ENCODE data around the gene NIT2. TPM values are rescaled to one million over a fixed set of nuclear protein-coding genes. Genes with fewer than 3 reads are reported as not detected.
"Not testable (repeated sequence)": the region's sequence is repeated elsewhere in the genome, so short reads cannot be mapped to it uniquely, and the experiment has no call there.

Gene NIT2
- polyA plus RNA-seq, 1 donor from 2014 or later = 17.2 TPM

DNA sequence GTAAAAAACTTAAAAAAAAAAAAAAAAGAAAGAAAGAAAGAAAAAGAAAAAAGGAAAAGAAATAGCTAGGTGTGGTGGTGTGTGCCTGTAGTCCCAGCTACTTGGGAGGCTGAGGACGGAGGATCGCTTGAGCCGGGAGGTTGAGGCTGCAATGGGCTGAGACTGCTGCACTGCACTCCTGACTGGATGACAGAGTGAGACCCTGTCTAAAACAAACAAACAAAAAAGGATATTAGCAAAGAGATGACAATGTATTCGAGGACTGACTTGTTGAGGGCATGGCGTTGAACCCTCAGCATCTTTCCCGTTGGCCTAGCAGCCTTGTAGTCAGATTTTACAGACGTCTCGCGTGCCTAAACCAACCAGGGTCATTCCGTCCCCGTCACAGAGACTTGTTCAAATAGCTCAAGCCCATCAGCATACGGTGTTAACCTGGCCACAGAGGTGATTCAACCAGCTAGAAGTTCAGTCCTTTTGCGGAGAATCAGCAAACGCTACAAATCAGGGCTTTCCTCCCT lies 528 bp upstream of the NIT2 start:
- Histone ChIP-seq H3K9me3 (ENCODE audit: low read length) (no peaks in the 10 kb centered on the region), H3K36me3 (ENCODE audit: insufficient read depth, low read length) (no peaks in the 10 kb centered on the region), H3K27ac (ENCODE audit: low read length) (no peak overlapping the region), H3F3A (ENCODE audit: insufficient read depth, low read length, poor library complexity, severe bottlenecking) (no peaks in the 10 kb centered on the region), H3K4me2 (ENCODE audit: low read length) (peak overlapping the region; percentile 62), H3K27me3 (ENCODE audit: insufficient read depth, low read depth, low read length) (no peaks in the 10 kb centered on the region), H3K9me2 (ENCODE audit: insufficient read depth, low read length) (no peaks in the 10 kb centered on the region), H3K9ac (ENCODE audit: low read length) (peak overlapping the region; percentile 55), H2AFZ (ENCODE audit: low read depth, low read length) (peak overlapping the region; percentile 69), H4K20me1 (ENCODE audit: insufficient read depth) (no peaks in the 10 kb centered on the region), H3K79me2 (replicated peaks; ENCODE audit: insufficient read depth, low read length) (no peaks in the 10 kb centered on the region), H3K4me3 (ENCODE audit: low read length) (peak overlapping the region; percentile 79)
- TF ChIP-seq TAF1 (IDR thresholded peaks at IDR 0.05; ENCODE audit: low read depth) (no peak), RAD21 (conservative IDR thresholded peaks at IDR 0.05) (no peak), EZH2 (IDR thresholded peaks at IDR 0.05; ENCODE audit: borderline replicate concordance, insufficient read depth, low read length, poor library complexity, severe bottlenecking) (no peak), EP300 (conservative IDR thresholded peaks at IDR 0.05; ENCODE audit: poor library complexity, severe bottlenecking) (no peak), MXI1 (conservative IDR thresholded peaks at IDR 0.05; ENCODE audit: poor library complexity, severe bottlenecking) (no peak), POLR2AphosphoS5 (IDR thresholded peaks at IDR 0.05) (no peak)
- TF ChIP-seq, protein P1, sequence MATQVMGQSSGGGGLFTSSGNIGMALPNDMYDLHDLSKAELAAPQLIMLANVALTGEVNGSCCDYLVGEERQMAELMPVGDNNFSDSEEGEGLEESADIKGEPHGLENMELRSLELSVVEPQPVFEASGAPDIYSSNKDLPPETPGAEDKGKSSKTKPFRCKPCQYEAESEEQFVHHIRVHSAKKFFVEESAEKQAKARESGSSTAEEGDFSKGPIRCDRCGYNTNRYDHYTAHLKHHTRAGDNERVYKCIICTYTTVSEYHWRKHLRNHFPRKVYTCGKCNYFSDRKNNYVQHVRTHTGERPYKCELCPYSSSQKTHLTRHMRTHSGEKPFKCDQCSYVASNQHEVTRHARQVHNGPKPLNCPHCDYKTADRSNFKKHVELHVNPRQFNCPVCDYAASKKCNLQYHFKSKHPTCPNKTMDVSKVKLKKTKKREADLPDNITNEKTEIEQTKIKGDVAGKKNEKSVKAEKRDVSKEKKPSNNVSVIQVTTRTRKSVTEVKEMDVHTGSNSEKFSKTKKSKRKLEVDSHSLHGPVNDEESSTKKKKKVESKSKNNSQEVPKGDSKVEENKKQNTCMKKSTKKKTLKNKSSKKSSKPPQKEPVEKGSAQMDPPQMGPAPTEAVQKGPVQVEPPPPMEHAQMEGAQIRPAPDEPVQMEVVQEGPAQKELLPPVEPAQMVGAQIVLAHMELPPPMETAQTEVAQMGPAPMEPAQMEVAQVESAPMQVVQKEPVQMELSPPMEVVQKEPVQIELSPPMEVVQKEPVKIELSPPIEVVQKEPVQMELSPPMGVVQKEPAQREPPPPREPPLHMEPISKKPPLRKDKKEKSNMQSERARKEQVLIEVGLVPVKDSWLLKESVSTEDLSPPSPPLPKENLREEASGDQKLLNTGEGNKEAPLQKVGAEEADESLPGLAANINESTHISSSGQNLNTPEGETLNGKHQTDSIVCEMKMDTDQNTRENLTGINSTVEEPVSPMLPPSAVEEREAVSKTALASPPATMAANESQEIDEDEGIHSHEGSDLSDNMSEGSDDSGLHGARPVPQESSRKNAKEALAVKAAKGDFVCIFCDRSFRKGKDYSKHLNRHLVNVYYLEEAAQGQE (IDR thresholded peaks at IDR 0.05; ENCODE audit: borderline replicate concordance) = no peak

DNA sequence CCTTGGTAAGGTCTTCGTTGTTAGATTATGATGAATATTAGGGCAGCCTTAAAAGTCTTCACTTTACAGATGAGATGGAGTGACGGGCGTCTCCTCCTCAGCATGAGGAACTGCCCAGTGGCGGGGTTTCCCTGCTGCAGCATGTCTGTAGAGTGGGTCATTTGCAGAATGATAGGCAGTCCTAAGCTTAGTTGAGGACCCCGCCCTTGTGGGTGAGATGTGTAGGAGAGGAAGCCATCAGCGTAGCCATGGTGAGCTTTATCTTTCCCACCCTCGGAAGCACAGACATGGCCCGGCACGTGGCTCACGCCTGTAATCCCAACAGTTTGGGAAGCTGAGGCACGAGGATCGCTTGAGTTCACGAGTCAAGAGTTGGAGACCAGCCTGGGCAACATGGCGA lies 877 bp downstream of the NIT2 start:
- Histone ChIP-seq H3K4me3 (ENCODE audit: low read length) (peak overlapping the region; percentile 79), H2AFZ (ENCODE audit: low read depth, low read length) (no peak overlapping the region), H3K27ac (ENCODE audit: low read length) (no peak overlapping the region), H3K9me3 (ENCODE audit: low read length) (no peaks in the 10 kb centered on the region), H3F3A (ENCODE audit: insufficient read depth, low read length, poor library complexity, severe bottlenecking) (no peaks in the 10 kb centered on the region), H3K4me2 (ENCODE audit: low read length) (no peak overlapping the region), H4K20me1 (ENCODE audit: insufficient read depth) (no peaks in the 10 kb centered on the region), H3K9me2 (ENCODE audit: insufficient read depth, low read length) (no peaks in the 10 kb centered on the region), H3K9ac (ENCODE audit: low read length) (peak overlapping the region; percentile 55), H3K79me2 (replicated peaks; ENCODE audit: insufficient read depth, low read length) (no peaks in the 10 kb centered on the region), H3K27me3 (ENCODE audit: insufficient read depth, low read depth, low read length) (no peaks in the 10 kb centered on the region), H3K36me3 (ENCODE audit: insufficient read depth, low read length) (no peaks in the 10 kb centered on the region)
- TF ChIP-seq, protein P2, sequence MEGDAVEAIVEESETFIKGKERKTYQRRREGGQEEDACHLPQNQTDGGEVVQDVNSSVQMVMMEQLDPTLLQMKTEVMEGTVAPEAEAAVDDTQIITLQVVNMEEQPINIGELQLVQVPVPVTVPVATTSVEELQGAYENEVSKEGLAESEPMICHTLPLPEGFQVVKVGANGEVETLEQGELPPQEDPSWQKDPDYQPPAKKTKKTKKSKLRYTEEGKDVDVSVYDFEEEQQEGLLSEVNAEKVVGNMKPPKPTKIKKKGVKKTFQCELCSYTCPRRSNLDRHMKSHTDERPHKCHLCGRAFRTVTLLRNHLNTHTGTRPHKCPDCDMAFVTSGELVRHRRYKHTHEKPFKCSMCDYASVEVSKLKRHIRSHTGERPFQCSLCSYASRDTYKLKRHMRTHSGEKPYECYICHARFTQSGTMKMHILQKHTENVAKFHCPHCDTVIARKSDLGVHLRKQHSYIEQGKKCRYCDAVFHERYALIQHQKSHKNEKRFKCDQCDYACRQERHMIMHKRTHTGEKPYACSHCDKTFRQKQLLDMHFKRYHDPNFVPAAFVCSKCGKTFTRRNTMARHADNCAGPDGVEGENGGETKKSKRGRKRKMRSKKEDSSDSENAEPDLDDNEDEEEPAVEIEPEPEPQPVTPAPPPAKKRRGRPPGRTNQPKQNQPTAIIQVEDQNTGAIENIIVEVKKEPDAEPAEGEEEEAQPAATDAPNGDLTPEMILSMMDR (IDR thresholded peaks at IDR 0.05; ENCODE audit: poor library complexity, severe bottlenecking) = no peak
- TF ChIP-seq, protein P1 (IDR thresholded peaks at IDR 0.05; ENCODE audit: borderline replicate concordance) = no peak
- no peak for TF ChIP-seq EZH2 (IDR thresholded peaks at IDR 0.05; ENCODE audit: borderline replicate concordance, insufficient read depth, low read length, poor library complexity, severe bottlenecking)
- no peak for TF ChIP-seq MXI1 (conservative IDR thresholded peaks at IDR 0.05; ENCODE audit: poor library complexity, severe bottlenecking)
- no peak for TF ChIP-seq EP300 (conservative IDR thresholded peaks at IDR 0.05; ENCODE audit: poor library complexity, severe bottlenecking)

- not testable (repeated sequence) for H4K20me1 ChIP-seq (ENCODE audit: insufficient read depth); H3K27ac ChIP-seq (ENCODE audit: low read length); H3K4me2 ChIP-seq (ENCODE audit: low read length); H3K36me3 ChIP-seq (ENCODE audit: insufficient read depth, low read length); H3K9me2 ChIP-seq (ENCODE audit: insufficient read depth, low read length); H2AFZ ChIP-seq (ENCODE audit: low read depth, low read length); H3K27me3 ChIP-seq (ENCODE audit: insufficient read depth, low read depth, low read length); H3K9me3 ChIP-seq (ENCODE audit: low read length); H3K9ac ChIP-seq (ENCODE audit: low read length); H3F3A ChIP-seq (ENCODE audit: insufficient read depth, low read length, poor library complexity, severe bottlenecking); H3K79me2 ChIP-seq (replicated peaks; ENCODE audit: insufficient read depth, low read length); H3K4me3 ChIP-seq (ENCODE audit: low read length)
These were observed 1.7 kb downstream of the NIT2 start for GRCh38 chr3:100336229-100336628.
